Smooth muscle cell (in vitro differentiated cells): ENCODE measurements around the gene LAS1L. TPM values are rescaled to one million over a fixed set of nuclear protein-coding genes. Genes with fewer than 3 reads are reported as not detected.
"Not testable (repeated sequence)": the region's sequence is repeated elsewhere in the genome, so short reads cannot be mapped to it uniquely, and the experiment has no call there.

Experiments
- DNase-seq: peaks from one replicate; lab custom pipeline; 2025; ENCODE audit not compliant: unreplicated experiment; lab: John Stamatoyannopoulos, UW
- H2AFZ ChIP-seq: fragments of 200-600 bp; sonication (generic); 2 replicates; pipeline ENCODE4 v1.6.0; 2016; ENCODE audit warnings: antibody characterized with exemption, low read depth, mild to moderate bottlenecking
- H3F3A ChIP-seq: fragments of 200-600 bp; sonication (generic); 2 replicates; pipeline ENCODE4 v1.6.0; 2017; ENCODE audit warnings: antibody characterized with exemption, low read depth
- H3K27ac ChIP-seq: fragments of 200-600 bp; sonication (generic); 2 replicates; pipeline ENCODE4 v1.5.1; 2016; ENCODE audit warnings: low read depth, mild to moderate bottlenecking
- H3K27me3 ChIP-seq: fragments of 200-600 bp; sonication (generic); 2 replicates; pipeline ENCODE4 v1.6.1; 2016; ENCODE audit warnings: low read depth, mild to moderate bottlenecking
- H3K36me3 ChIP-seq: fragments of 200-600 bp; sonication (generic); 2 replicates; pipeline ENCODE4 v1.5.1; 2016; ENCODE audit warnings: low read depth
- H3K4me1 ChIP-seq: fragments of 200-600 bp; sonication (generic); 2 replicates; pipeline ENCODE4 v1.5.1; 2016; ENCODE audit warnings: low read depth
- H3K4me2 ChIP-seq: fragments of 200-600 bp; sonication (generic); 2 replicates; pipeline ENCODE4 v1.6.0; 2016; ENCODE audit warnings: mild to moderate bottlenecking
- H3K4me3 ChIP-seq: fragments of 200-600 bp; sonication (generic); 2 replicates; pipeline ENCODE4 v1.5.1; 2016; ENCODE audit warnings: mild to moderate bottlenecking
- H3K79me2 ChIP-seq: fragments of 200-600 bp; sonication (generic); 2 replicates; pipeline ENCODE4 v1.6.0; 2016; ENCODE audit warnings: low read depth, mild to moderate bottlenecking
- H3K9ac ChIP-seq: fragments of 200-600 bp; sonication (generic); 2 replicates; pipeline ENCODE4 v1.6.0; 2016; ENCODE audit warnings: low read depth
- H3K9me3 ChIP-seq: fragments of 200-600 bp; sonication (generic); replicated peaks from 2 replicates; pipeline ENCODE4 v1.5.1; 2016; ENCODE audit warnings: low read depth
- H4K20me1 ChIP-seq: fragments of 200-600 bp; sonication (generic); 2 replicates; pipeline ENCODE4 v1.6.0; 2016; ENCODE audit warnings: low read depth
- CTCF ChIP-seq: fragments of 200-600 bp; sonication (generic); IDR thresholded peaks from 2 replicates; pipeline ENCODE4 v1.5.1; 2017; ENCODE audit warnings: borderline replicate concordance, mild to moderate bottlenecking, antibody characterized with exemption; ENCODE audit not compliant: insufficient read depth, poor library complexity, severe bottlenecking
- WGBS: methylation state at CpG from one replicate; pipeline ENCODE4 v1.1.7; 2016; ENCODE audit warnings: low lambda C conversion rate; 5-methylcytosine and 5-hydroxymethylcytosine counted together
- polyA plus RNA-seq: library from polyadenylated mRNA; unstranded; fragments of >200 nt; fragmentation: Nextera tagmentation; extraction: Ambion mirVana; gene quantifications from 2 replicates; pipeline ENCODE4 v1.2.1, GENCODE V29; 2016
- total RNA-seq: library from RNA; depleted of rRNA; stranded (reverse); fragments of >200 nt; gene quantifications from 2 replicates; pipeline ENCODE4 v1.2.3, GENCODE V29; 2014

The LAS1L gene
- total and polyA plus RNA-seq, 2 experiments from 2014 or later: 15.1 to 20.0 TPM

GRCh38 chrX:65528705-65529340 is 5.8 kb downstream of the LAS1L start:
- Histone ChIP-seq H2AFZ (no peak overlapping the region), H3K27ac (no peak overlapping the region), H3K9ac (no peak overlapping the region), H3F3A (no peaks in the 10 kb centered on the region), H3K27me3 (no peaks in the 10 kb centered on the region), H3K36me3 (no peaks in the 10 kb centered on the region), H3K9me3 (no peaks in the 10 kb centered on the region), H3K4me2 (no peak overlapping the region), H4K20me1 (no peaks in the 10 kb centered on the region), H3K4me1 (no peaks in the 10 kb centered on the region), H3K79me2 (peaks cover 8% of the 10 kb centered on the region), H3K4me3 (no peak overlapping the region)
- peak; percentile 92 for TF ChIP-seq CTCF
- peak; percentile 0 for DNase-seq
- 47% methylated on average over 9 of the region's 9 CpGs for WGBS

GRCh38 chrX:65528293-65528692 is 6.3 kb downstream of the LAS1L start:
- WGBS: 28% methylated on average over 3 of the region's 3 CpGs
- TF ChIP-seq CTCF: no peak
- Histone ChIP-seq H3K36me3 (no peaks in the 10 kb centered on the region), H3K4me3 (no peak overlapping the region), H3K4me1 (no peaks in the 10 kb centered on the region), H2AFZ (no peak overlapping the region), H3K27me3 (no peaks in the 10 kb centered on the region), H4K20me1 (no peaks in the 10 kb centered on the region), H3K27ac (no peak overlapping the region), H3F3A (no peaks in the 10 kb centered on the region), H3K9ac (no peak overlapping the region), H3K4me2 (no peak overlapping the region), H3K9me3 (no peaks in the 10 kb centered on the region), H3K79me2 (peaks cover 3% of the 10 kb centered on the region)
- DNase-seq: no peak

- no peak for TF ChIP-seq CTCF
- no peaks in the 10 kb centered on the region for H3K79me2 ChIP-seq
- no peak overlapping the region for H2AFZ ChIP-seq
- H3F3A ChIP-seq: no peaks in the 10 kb centered on the region
- H3K4me2 ChIP-seq: no peak overlapping the region
- no peaks in the 10 kb centered on the region for H3K9me3 ChIP-seq
- H3K4me1 ChIP-seq: no peaks in the 10 kb centered on the region
- 86% methylated on average over 9 of the region's 9 CpGs for WGBS
- no peak overlapping the region for H3K9ac ChIP-seq
- H3K27ac ChIP-seq: no peak overlapping the region
- no peak for DNase-seq
- H4K20me1 ChIP-seq: no peaks in the 10 kb centered on the region
- H3K36me3 ChIP-seq: no peaks in the 10 kb centered on the region
- no peaks in the 10 kb centered on the region for H3K27me3 ChIP-seq
- H3K4me3 ChIP-seq: no peak overlapping the region
Measured at GRCh38 chrX:65524139-65524538, 10.4 kb downstream of the LAS1L start.

- DNase-seq: no peak
- Histone ChIP-seq H4K20me1 (no peaks in the 10 kb centered on the region), H3K36me3 (no peaks in the 10 kb centered on the region), H3K9me3 (no peaks in the 10 kb centered on the region), H3F3A (no peaks in the 10 kb centered on the region), H3K27ac (no peak overlapping the region), H2AFZ (no peak overlapping the region), H3K4me3 (no peak overlapping the region), H3K9ac (no peak overlapping the region), H3K4me1 (no peaks in the 10 kb centered on the region), H3K27me3 (no peaks in the 10 kb centered on the region), H3K79me2 (no peaks in the 10 kb centered on the region), H3K4me2 (no peak overlapping the region)
- 74% methylated on average over 3 of the region's 3 CpGs for WGBS
- no peak for TF ChIP-seq CTCF
Measured at GRCh38 chrX:65522739-65523372, 11.7 kb downstream of the LAS1L start.

- not testable (repeated sequence) for H2AFZ ChIP-seq
- 93% methylated on average over 6 of the region's 6 CpGs for WGBS
Measured at GRCh38 chrX:65519530-65519929, 15.1 kb downstream of the LAS1L start.

GRCh38 chrX:65518980-65519379 is 15.6 kb downstream of the LAS1L start:
- not testable (repeated sequence) for H4K20me1 ChIP-seq, H3K9ac ChIP-seq
- WGBS: 77% methylated on average over 3 of the region's 9 CpGs

More at GRCh38 chrX:65519530-65519929, 15.1 kb downstream of the LAS1L start:
- H3F3A ChIP-seq, H4K20me1 ChIP-seq, H3K4me2 ChIP-seq, H3K4me1 ChIP-seq, H3K9ac ChIP-seq, H3K4me3 ChIP-seq, H3K27ac ChIP-seq, H3K79me2 ChIP-seq, H3K36me3 ChIP-seq, H3K27me3 ChIP-seq, DNase-seq, H3K9me3 ChIP-seq: not testable (repeated sequence)

More at GRCh38 chrX:65518980-65519379, 15.6 kb downstream of the LAS1L start:
- not testable (repeated sequence) for H3K36me3 ChIP-seq, H3F3A ChIP-seq, H3K79me2 ChIP-seq, DNase-seq, H3K4me2 ChIP-seq, H3K4me1 ChIP-seq, H2AFZ ChIP-seq, H3K9me3 ChIP-seq, H3K27me3 ChIP-seq, H3K27ac ChIP-seq, H3K4me3 ChIP-seq
